ENCODE results near the gene MPEG1.

Gene MPEG1

DNA sequence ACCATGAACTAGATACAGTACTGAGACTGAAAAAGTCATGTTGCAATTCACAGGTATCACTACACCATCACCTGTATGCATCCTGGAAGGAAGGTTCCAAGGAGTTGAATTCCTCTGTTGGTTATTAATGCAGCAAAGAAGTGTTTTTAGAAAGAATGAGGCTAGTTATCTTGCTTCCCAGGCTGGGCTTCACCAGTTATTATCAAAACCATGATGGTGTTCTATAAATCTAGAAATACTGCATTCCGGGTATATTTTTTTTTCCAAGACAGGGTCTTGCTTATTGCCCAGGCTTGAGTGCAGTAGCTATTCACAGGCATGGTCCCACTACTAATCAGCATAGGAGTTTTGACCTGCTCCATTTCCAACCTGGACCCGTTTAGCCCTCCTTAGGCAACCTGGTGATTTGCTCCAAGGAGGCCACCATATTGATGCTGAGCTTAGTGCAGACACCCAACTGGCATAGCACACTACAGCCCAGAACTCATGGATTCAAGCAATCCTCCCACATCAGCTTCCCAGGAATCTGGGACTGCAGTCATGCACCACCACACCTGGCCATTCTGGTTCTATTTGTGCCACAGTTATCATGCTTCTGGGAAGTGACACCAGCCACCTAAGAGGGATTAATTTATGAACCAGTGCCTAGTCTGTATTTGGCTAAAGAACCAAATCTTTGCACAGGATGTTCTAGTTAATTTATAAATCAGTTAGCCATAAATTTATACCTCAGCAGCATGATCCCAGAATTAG is 1.6 kb upstream of the MPEG1 start:
- Histone ChIP-seq H3K4me1 (ENCODE audit: control insufficient read depth, insufficient read depth, low read length) (no peaks in the 10 kb centered on the region), H3K27ac (ENCODE audit: low read depth, low read length) (no peak overlapping the region), H3K36me3 (ENCODE audit: control insufficient read depth, insufficient read depth, low read length) (no peaks in the 10 kb centered on the region), H3K9ac (ENCODE audit: low read length) (no peak overlapping the region), H3K27me3 (ENCODE audit: control insufficient read depth, insufficient read depth, low read length) (no peaks in the 10 kb centered on the region), H3K4me3 (ENCODE audit: low read length) (no peak overlapping the region)

GRCh38 chr11:59212222-59212621 is 505 bp downstream of the MPEG1 start:
- Histone ChIP-seq H3K27ac (ENCODE audit: low read depth, low read length) (no peak overlapping the region), H3K4me1 (ENCODE audit: control insufficient read depth, insufficient read depth, low read length) (no peaks in the 10 kb centered on the region), H3K36me3 (ENCODE audit: control insufficient read depth, insufficient read depth, low read length) (no peaks in the 10 kb centered on the region), H3K4me3 (ENCODE audit: low read length) (peak overlapping the region; percentile 39), H3K27me3 (ENCODE audit: control insufficient read depth, insufficient read depth, low read length) (no peaks in the 10 kb centered on the region), H3K9ac (ENCODE audit: low read length) (no peak overlapping the region)

GRCh38 chr11:59208956-59209355 is 3.8 kb downstream of the MPEG1 start:
- Histone ChIP-seq H3K4me1 (ENCODE audit: control insufficient read depth, insufficient read depth, low read length) (no peaks in the 10 kb centered on the region), H3K4me3 (ENCODE audit: low read length) (no peak overlapping the region)

GRCh38 chr11:59207988-59208451 is 4.7 kb downstream of the MPEG1 start:
- Histone ChIP-seq H3K36me3 (ENCODE audit: control insufficient read depth, insufficient read depth, low read length) (peaks cover 7% of the 10 kb centered on the region), H3K9ac (ENCODE audit: low read length) (no peak overlapping the region), H3K4me1 (ENCODE audit: control insufficient read depth, insufficient read depth, low read length) (no peaks in the 10 kb centered on the region), H3K4me3 (ENCODE audit: low read length) (no peak overlapping the region), H3K27ac (ENCODE audit: low read depth, low read length) (no peak overlapping the region), H3K27me3 (ENCODE audit: control insufficient read depth, insufficient read depth, low read length) (no peaks in the 10 kb centered on the region)

More at GRCh38 chr11:59208956-59209355, 3.8 kb downstream of the MPEG1 start:
- Histone ChIP-seq H3K27ac (ENCODE audit: low read depth, low read length) (no peak overlapping the region), H3K36me3 (ENCODE audit: control insufficient read depth, insufficient read depth, low read length) (peaks cover 7% of the 10 kb centered on the region), H3K27me3 (ENCODE audit: control insufficient read depth, insufficient read depth, low read length) (no peaks in the 10 kb centered on the region), H3K9ac (ENCODE audit: low read length) (no peak overlapping the region)

- Histone ChIP-seq H3K9ac (ENCODE audit: low read length) (no peak overlapping the region), H3K27me3 (ENCODE audit: control insufficient read depth, insufficient read depth, low read length) (no peaks in the 10 kb centered on the region), H3K4me1 (ENCODE audit: control insufficient read depth, insufficient read depth, low read length) (no peaks in the 10 kb centered on the region), H3K27ac (ENCODE audit: low read depth, low read length) (no peak overlapping the region), H3K4me3 (ENCODE audit: low read length) (no peak overlapping the region), H3K36me3 (ENCODE audit: control insufficient read depth, insufficient read depth, low read length) (peaks cover 8% of the 10 kb centered on the region)
Observed at GRCh38 chr11:59206635-59207034, 6.1 kb downstream of the MPEG1 start.

- Histone ChIP-seq H3K27ac (ENCODE audit: low read depth, low read length) (no peak overlapping the region), H3K4me1 (ENCODE audit: control insufficient read depth, insufficient read depth, low read length) (no peaks in the 10 kb centered on the region), H3K27me3 (ENCODE audit: control insufficient read depth, insufficient read depth, low read length) (no peaks in the 10 kb centered on the region), H3K4me3 (ENCODE audit: low read length) (no peak overlapping the region), H3K9ac (ENCODE audit: low read length) (no peak overlapping the region), H3K36me3 (ENCODE audit: control insufficient read depth, insufficient read depth, low read length) (peaks cover 10% of the 10 kb centered on the region)
Observed at GRCh38 chr11:59205648-59206047, 7.1 kb downstream of the MPEG1 start.

GRCh38 chr11:59204746-59205145 is 8.0 kb downstream of the MPEG1 start:
- no peak overlapping the region for H3K9ac ChIP-seq (ENCODE audit: low read length)
- H3K36me3 ChIP-seq (ENCODE audit: control insufficient read depth, insufficient read depth, low read length): peaks cover 10% of the 10 kb centered on the region
- H3K4me1 ChIP-seq (ENCODE audit: control insufficient read depth, insufficient read depth, low read length): no peaks in the 10 kb centered on the region
- H3K27me3 ChIP-seq (ENCODE audit: control insufficient read depth, insufficient read depth, low read length): no peaks in the 10 kb centered on the region
- H3K27ac ChIP-seq (ENCODE audit: low read depth, low read length): no peak overlapping the region
- no peak overlapping the region for H3K4me3 ChIP-seq (ENCODE audit: low read length)

DNA sequence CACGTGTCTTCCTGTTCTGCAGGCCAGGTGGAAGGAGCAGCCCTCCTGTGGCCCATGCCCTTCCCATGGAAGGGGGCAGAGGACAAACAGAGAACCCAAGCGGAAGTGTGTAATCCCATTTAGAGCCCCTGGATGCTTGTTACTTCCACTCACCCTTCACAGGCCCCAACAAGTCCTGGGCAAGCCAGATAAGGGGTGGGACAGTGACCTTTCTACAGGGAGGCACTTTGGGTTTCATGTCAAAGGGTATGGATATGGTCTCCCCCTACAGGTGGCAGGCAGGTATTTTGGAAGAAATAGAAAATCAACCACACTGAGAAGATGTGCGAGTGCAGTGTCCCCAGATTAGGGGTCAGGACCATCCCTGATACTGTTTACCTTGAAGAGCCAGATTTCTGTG is 11.4 kb downstream of the MPEG1 start:
- no peaks in the 10 kb centered on the region for H3K4me1 ChIP-seq (ENCODE audit: control insufficient read depth, insufficient read depth, low read length)
- H3K27me3 ChIP-seq (ENCODE audit: control insufficient read depth, insufficient read depth, low read length): no peaks in the 10 kb centered on the region
- H3K4me3 ChIP-seq (ENCODE audit: low read length): no peak overlapping the region
- H3K36me3 ChIP-seq (ENCODE audit: control insufficient read depth, insufficient read depth, low read length): peaks cover 16% of the 10 kb centered on the region
- H3K9ac ChIP-seq (ENCODE audit: low read length): no peak overlapping the region
- H3K27ac ChIP-seq (ENCODE audit: low read depth, low read length): no peak overlapping the region

- Histone ChIP-seq H3K27ac (ENCODE audit: low read depth, low read length) (no peak overlapping the region), H3K4me3 (ENCODE audit: low read length) (no peak overlapping the region), H3K9ac (ENCODE audit: low read length) (no peak overlapping the region), H3K27me3 (ENCODE audit: control insufficient read depth, insufficient read depth, low read length) (no peaks in the 10 kb centered on the region), H3K36me3 (ENCODE audit: control insufficient read depth, insufficient read depth, low read length) (peaks cover 17% of the 10 kb centered on the region), H3K4me1 (ENCODE audit: control insufficient read depth, insufficient read depth, low read length) (no peaks in the 10 kb centered on the region)
Observed at GRCh38 chr11:59200423-59200746, 12.3 kb downstream of the MPEG1 start.

GRCh38 chr11:59199546-59200422 is 12.9 kb downstream of the MPEG1 start:
- Histone ChIP-seq H3K4me1 (ENCODE audit: control insufficient read depth, insufficient read depth, low read length) (no peaks in the 10 kb centered on the region), H3K4me3 (ENCODE audit: low read length) (no peak overlapping the region), H3K27me3 (ENCODE audit: control insufficient read depth, insufficient read depth, low read length) (no peaks in the 10 kb centered on the region), H3K27ac (ENCODE audit: low read depth, low read length) (no peak overlapping the region), H3K36me3 (ENCODE audit: control insufficient read depth, insufficient read depth, low read length) (peaks cover 15% of the 10 kb centered on the region), H3K9ac (ENCODE audit: low read length) (no peak overlapping the region)

DNA sequence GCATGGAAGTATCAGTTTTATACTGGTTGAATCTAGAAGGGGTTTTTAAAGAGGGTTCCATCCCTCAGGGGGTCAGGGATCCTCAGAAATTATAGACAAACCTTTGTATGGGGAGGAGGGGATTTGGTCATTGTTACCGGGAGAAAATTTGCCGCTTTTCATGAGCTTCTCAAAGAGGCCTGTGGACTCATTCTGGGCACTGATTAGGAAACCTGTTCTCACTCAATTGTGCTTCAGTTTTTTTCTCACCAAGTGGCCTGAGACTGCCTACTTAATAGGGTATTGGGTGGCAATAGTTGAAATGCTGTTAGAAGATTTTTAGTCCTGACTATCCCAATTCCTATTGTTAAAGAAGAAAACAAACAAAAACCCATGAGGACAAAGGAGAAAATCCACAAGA is 14.0 kb downstream of the MPEG1 start:
- Histone ChIP-seq H3K27me3 (ENCODE audit: control insufficient read depth, insufficient read depth, low read length) (no peaks in the 10 kb centered on the region), H3K27ac (ENCODE audit: low read depth, low read length) (no peak overlapping the region)

GRCh38 chr11:59197991-59198390 is 14.7 kb downstream of the MPEG1 start:
- Histone ChIP-seq H3K4me1 (ENCODE audit: control insufficient read depth, insufficient read depth, low read length) (no peaks in the 10 kb centered on the region), H3K9ac (ENCODE audit: low read length) (no peak overlapping the region), H3K27me3 (ENCODE audit: control insufficient read depth, insufficient read depth, low read length) (no peaks in the 10 kb centered on the region), H3K36me3 (ENCODE audit: control insufficient read depth, insufficient read depth, low read length) (peaks cover 15% of the 10 kb centered on the region), H3K4me3 (ENCODE audit: low read length) (no peak overlapping the region), H3K27ac (ENCODE audit: low read depth, low read length) (no peak overlapping the region)

More for the DNA sequence above, 14.0 kb downstream of the MPEG1 start:
- no peak overlapping the region for H3K4me3 ChIP-seq (ENCODE audit: low read length)
- H3K36me3 ChIP-seq (ENCODE audit: control insufficient read depth, insufficient read depth, low read length): peaks cover 13% of the 10 kb centered on the region
- no peak overlapping the region for H3K9ac ChIP-seq (ENCODE audit: low read length)
- no peaks in the 10 kb centered on the region for H3K4me1 ChIP-seq (ENCODE audit: control insufficient read depth, insufficient read depth, low read length)

Measured in rectal smooth muscle tissue (tissue), 1 donor.